HepG2 (cell line): Measurements from ENCODE around the gene COL8A2. TPM values are rescaled to one million over a fixed set of nuclear protein-coding genes. Genes with fewer than 3 reads are reported as not detected.

Source experiments
- NFE2L2 ChIP-seq: fragments of 150-350 bp; IDR thresholded peaks from 2 replicates; pipeline ENCODE4 v1.6.1; 2014; ENCODE audit warnings: low read length
- NFIB ChIP-seq: sonication (generic); formaldehyde crosslinking; IDR thresholded peaks from 2 replicates; pipeline ENCODE4 v1.9.0; 2021; ENCODE audit warnings: missing genetic modification reagents, mild to moderate bottlenecking, borderline replicate concordance
- NFKBIZ ChIP-seq: IDR thresholded peaks from 2 replicates; pipeline ENCODE4 v1.6.1; 2018; ENCODE audit warnings: missing genetic modification reagents, missing compliant biosample characterization
- PCBP2 ChIP-seq: fragments of 200-400 bp; formaldehyde crosslinking; optimal IDR thresholded peaks from 2 replicates; pipeline ENCODE3; 2018; ENCODE audit warnings: low read length, low read depth; ENCODE audit not compliant: poor library complexity, severe bottlenecking
- POLR2AphosphoS2 ChIP-seq: IDR thresholded peaks from 2 replicates; pipeline ENCODE4 v1.6.1; 2011; ENCODE audit warnings: low read depth, low read length, improper control_type of control experiment
- TBL1XR1 ChIP-seq: fragments of 150-350 bp; IDR thresholded peaks from 2 replicates; pipeline ENCODE4 v1.6.1; 2014; ENCODE audit warnings: borderline replicate concordance, low read length; ENCODE audit not compliant: partially characterized antibody
- ZFP36L1 ChIP-seq: sonication (generic); formaldehyde crosslinking; IDR thresholded peaks from 2 replicates; pipeline ENCODE4 v1.8.0; 2022; ENCODE audit warnings: mild to moderate bottlenecking, missing genetic modification reagents, moderate library complexity
- ZFYVE20 ChIP-seq: sonication (generic); formaldehyde crosslinking; IDR thresholded peaks from 2 replicates; pipeline ENCODE4 v1.8.0; 2023; ENCODE audit warnings: low read depth, mild to moderate bottlenecking, moderate library complexity, missing genetic modification reagents, borderline replicate concordance
- ZNF124 ChIP-seq: sonication (generic); formaldehyde crosslinking; IDR thresholded peaks from 2 replicates; pipeline ENCODE4 v1.4.0; 2020; ENCODE audit warnings: missing genetic modification reagents
- ZNF329 ChIP-seq: sonication (generic); formaldehyde crosslinking; IDR thresholded peaks from 2 replicates; pipeline ENCODE4 v1.9.0; 2021; ENCODE audit warnings: low read depth, mild to moderate bottlenecking, missing genetic modification reagents
- ZNF337 ChIP-seq: sonication (generic); formaldehyde crosslinking; IDR thresholded peaks from 2 replicates; pipeline ENCODE4 v1.5.1; 2020; ENCODE audit warnings: missing genetic modification reagents, low read depth, mild to moderate bottlenecking, borderline replicate concordance
- ZNF33B ChIP-seq: sonication (generic); formaldehyde crosslinking; IDR thresholded peaks from 2 replicates; pipeline ENCODE4 v1.5.1; 2020; ENCODE audit warnings: mild to moderate bottlenecking, missing genetic modification reagents
- ZNF383 ChIP-seq: sonication (generic); formaldehyde crosslinking; IDR thresholded peaks from 2 replicates; pipeline ENCODE4 v1.4.0; 2020; ENCODE audit warnings: missing genetic modification reagents, mild to moderate bottlenecking, borderline replicate concordance
- ZNF670 ChIP-seq: sonication (generic); formaldehyde crosslinking; IDR thresholded peaks from 2 replicates; pipeline ENCODE4 v1.8.0; 2022; ENCODE audit warnings: mild to moderate bottlenecking, missing genetic modification reagents, borderline replicate concordance
- polyA plus RNA-seq, 8 experiments: library from polyadenylated mRNA; depleted of rRNA in 3 of 8; stranded (reverse) in 7 of 8; unstranded in 1 of 8; fragments of >200 nt; fragmentation: Illumina TruSeq in 4 of 8; extraction: Trizol in 4 of 8; gene quantifications; 2 replicates each; pipeline versions ENCODE4 v1.2.1 to v1.2.3, GENCODE V29; 2011 to 2016; ENCODE audit warnings: low read depth in 4 of 8, missing spikeins in 1 of 8, mixed read lengths in 1 of 8; ENCODE audit not compliant: insufficient read depth in 1 of 8
- total RNA-seq, 5 experiments: library from RNA; depleted of rRNA; stranded (reverse); fragments of >200 nt; fragmentation: Illumina TruSeq; extraction: Trizol; gene quantifications; 2 replicates each; pipeline ENCODE4 v1.2.3, GENCODE V29; 2016; ENCODE audit warnings: low read depth in 1 of 5
- TF ChIP-seq, protein P1 (sequence below): sonication (generic); formaldehyde crosslinking; IDR thresholded peaks from 2 replicates; pipeline ENCODE4 v1.8.1; 2022; ENCODE audit warnings: mild to moderate bottlenecking, missing genetic modification reagents
- TF ChIP-seq, protein P2 (sequence below): sonication (generic); formaldehyde crosslinking; IDR thresholded peaks from 2 replicates; pipeline ENCODE4 v1.4.0; 2020; ENCODE audit warnings: mild to moderate bottlenecking, missing genetic modification reagents
- TF ChIP-seq, protein P3 (sequence below): sonication (generic); formaldehyde crosslinking; IDR thresholded peaks from 2 replicates; pipeline ENCODE4 v1.8.0; 2022; ENCODE audit warnings: missing genetic modification reagents, low read depth, mild to moderate bottlenecking, borderline replicate concordance
- TF ChIP-seq, protein P4 (sequence below): sonication (generic); formaldehyde crosslinking; IDR thresholded peaks from 2 replicates; pipeline ENCODE4 v1.5.0; 2020; ENCODE audit warnings: mild to moderate bottlenecking, missing genetic modification reagents, borderline replicate concordance

The COL8A2 gene
- total and polyA plus RNA-seq, 2 of the 13 experiments (the other 11 are each of a cell fraction or from before 2014, with no cell fraction given), result 0.13 to 0.24 TPM

DNA sequence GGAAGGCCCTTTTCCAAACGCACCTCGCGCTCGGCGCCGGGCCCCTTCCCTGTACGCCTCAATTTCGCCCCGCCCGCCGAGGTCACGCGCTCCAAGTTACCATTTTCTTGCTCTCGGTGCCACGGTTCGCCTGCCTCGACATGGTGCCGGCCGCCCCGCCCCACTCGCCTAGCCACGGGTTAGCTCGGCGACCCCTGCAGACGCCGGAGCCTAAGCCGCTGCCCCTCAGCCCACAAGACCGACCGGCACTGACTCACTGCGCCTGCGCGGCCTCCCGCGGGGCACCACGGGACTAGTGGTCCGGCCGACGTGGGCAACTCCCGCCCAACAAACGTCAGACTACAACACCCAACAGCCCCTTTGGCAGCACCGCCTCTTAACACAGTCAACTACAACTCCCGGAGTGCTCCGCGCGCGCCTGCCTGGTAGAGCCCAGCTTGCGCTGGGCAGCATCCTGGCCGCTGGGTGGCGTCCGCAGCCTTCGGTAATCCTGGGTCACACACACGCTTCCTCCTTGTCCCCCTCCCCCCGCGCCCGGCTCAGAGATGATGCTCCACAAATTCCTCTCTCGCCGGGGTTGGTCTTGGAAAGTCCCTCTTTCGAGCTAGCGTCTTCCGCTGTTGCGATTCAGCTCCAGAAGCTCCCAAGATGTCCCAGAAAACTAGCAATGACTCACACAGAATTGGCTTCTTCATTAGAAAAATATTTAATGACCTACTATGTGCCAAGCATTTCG, 24.4 kb upstream of the COL8A2 start, which contains the start of gene TRAPPC3 (continued):
- TF ChIP-seq NFIB (CRISPR knock-in tag) (no peak), ZFYVE20 (CRISPR knock-in tag) (no peak), ZNF329 (CRISPR knock-in tag) (peak; percentile 20; the same call in 1 of the 2 replicates), PCBP2 (no peak), ZNF383 (CRISPR knock-in tag) (no peak; the same call in none of the 2 replicates), TBL1XR1 (peak; percentile 75), ZNF337 (CRISPR knock-in tag) (peak; percentile 90; the same call in 1 of the 2 replicates), ZNF33B (CRISPR knock-in tag) (no peak), POLR2AphosphoS2 (no peak), ZNF124 (CRISPR knock-in tag) (peak; percentile 84; the same call in 1 of the 2 replicates), ZFP36L1 (CRISPR knock-in tag) (peak; percentile 63; the same call in 1 of the 2 replicates), NFKBIZ (CRISPR knock-in tag) (0 out of 2 replicates have a peak, but pooled peaks have one; percentile 6), NFE2L2 (0 out of 2 replicates have a peak, but pooled peaks have one; percentile 9), ZNF670 (CRISPR knock-in tag) (peak; percentile 79; the same call in 1 of the 2 replicates)
- TF ChIP-seq, protein P1, sequence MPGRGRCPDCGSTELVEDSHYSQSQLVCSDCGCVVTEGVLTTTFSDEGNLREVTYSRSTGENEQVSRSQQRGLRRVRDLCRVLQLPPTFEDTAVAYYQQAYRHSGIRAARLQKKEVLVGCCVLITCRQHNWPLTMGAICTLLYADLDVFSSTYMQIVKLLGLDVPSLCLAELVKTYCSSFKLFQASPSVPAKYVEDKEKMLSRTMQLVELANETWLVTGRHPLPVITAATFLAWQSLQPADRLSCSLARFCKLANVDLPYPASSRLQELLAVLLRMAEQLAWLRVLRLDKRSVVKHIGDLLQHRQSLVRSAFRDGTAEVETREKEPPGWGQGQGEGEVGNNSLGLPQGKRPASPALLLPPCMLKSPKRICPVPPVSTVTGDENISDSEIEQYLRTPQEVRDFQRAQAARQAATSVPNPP, result no peak; the same call in 1 of the 2 replicates
- TF ChIP-seq, protein P2, sequence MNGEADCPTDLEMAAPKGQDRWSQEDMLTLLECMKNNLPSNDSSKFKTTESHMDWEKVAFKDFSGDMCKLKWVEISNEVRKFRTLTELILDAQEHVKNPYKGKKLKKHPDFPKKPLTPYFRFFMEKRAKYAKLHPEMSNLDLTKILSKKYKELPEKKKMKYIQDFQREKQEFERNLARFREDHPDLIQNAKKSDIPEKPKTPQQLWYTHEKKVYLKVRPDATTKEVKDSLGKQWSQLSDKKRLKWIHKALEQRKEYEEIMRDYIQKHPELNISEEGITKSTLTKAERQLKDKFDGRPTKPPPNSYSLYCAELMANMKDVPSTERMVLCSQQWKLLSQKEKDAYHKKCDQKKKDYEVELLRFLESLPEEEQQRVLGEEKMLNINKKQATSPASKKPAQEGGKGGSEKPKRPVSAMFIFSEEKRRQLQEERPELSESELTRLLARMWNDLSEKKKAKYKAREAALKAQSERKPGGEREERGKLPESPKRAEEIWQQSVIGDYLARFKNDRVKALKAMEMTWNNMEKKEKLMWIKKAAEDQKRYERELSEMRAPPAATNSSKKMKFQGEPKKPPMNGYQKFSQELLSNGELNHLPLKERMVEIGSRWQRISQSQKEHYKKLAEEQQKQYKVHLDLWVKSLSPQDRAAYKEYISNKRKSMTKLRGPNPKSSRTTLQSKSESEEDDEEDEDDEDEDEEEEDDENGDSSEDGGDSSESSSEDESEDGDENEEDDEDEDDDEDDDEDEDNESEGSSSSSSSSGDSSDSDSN (CRISPR knock-in tag), result 0 out of 2 replicates have a peak, but pooled peaks have one; percentile 54
- TF ChIP-seq, protein P3, sequence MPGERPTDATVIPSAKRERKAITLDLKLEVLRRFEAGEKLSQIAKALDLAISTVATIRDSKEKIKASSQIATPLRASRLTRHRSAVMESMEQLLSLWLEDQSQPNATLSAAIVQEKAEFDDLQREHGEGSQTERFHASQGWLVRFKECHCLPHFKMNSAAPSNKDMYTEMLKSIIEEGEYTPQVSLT (CRISPR knock-in tag), result no peak
- TF ChIP-seq, protein P4, sequence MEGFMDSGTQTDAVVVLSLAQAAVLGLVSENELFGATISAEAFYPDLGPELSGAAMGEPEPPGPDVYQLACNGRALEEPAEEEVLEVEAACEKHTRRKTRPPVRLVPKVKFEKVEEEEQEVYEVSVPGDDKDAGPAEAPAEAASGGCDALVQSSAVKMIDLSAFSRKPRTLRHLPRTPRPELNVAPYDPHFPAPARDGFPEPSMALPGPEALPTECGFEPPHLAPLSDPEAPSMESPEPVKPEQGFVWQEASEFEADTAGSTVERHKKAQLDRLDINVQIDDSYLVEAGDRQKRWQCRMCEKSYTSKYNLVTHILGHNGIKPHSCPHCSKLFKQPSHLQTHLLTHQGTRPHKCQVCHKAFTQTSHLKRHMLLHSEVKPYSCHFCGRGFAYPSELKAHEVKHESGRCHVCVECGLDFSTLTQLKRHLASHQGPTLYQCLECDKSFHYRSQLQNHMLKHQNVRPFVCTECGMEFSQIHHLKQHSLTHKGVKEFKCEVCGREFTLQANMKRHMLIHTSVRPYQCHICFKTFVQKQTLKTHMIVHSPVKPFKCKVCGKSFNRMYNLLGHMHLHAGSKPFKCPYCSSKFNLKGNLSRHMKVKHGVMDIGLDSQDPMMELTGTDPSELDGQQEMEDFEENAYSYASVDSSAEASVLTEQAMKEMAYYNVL, result peak; percentile 71; the same call in 1 of the 2 replicates
